IMR-90 (cell line): ENCODE measurements around the gene TSPAN16. TPM values are rescaled to one million over a fixed set of nuclear protein-coding genes. Genes with fewer than 3 reads are reported as not detected.
"Not testable (repeated sequence)": the region's sequence is repeated elsewhere in the genome, so short reads cannot be mapped to it uniquely, and the experiment has no call there.

Source experiments
- ATAC-seq: fragments of 200-7000 bp; cut with Tn5 transposase; 2 replicates; pipeline ENCODE4 v1.9.1; 2020; ENCODE audit warnings: low read depth, mild to moderate bottlenecking, moderate library complexity
- BruUV-seq: library from RNA; stranded (reverse); fragments of 400-500 nt; replicated peaks from 2 replicates; lab custom pipeline; 2021; lab: Mats Ljungman, UMichigan
- CTCF ChIA-PET: fragments of 300-600 bp; formaldehyde crosslinking; extraction: SDS; loops from one replicate; lab custom pipeline; 2021; ENCODE audit warnings: antibody characterized with exemption; lab: Yijun Ruan, JAX
- POLR2A ChIA-PET: fragments of 300-600 bp; sonication (Branson Sonifier 250); formaldehyde crosslinking; loops from one replicate; lab custom pipeline; 2022; ENCODE audit warnings: antibody characterized with exemption; ENCODE audit not compliant: unreplicated experiment; lab: Charles Lee
- DNase-seq: peaks from one replicate; pipeline ENCODE4 v3.0.0; 2013
- H2AFZ ChIP-seq: replicated peaks from 2 replicates; pipeline ENCODE3; 2013; ENCODE audit warnings: low read length, mild to moderate bottlenecking; ENCODE audit not compliant: poor library complexity
- H2AK5ac ChIP-seq: 2 replicates; pipeline ENCODE4 v1.6.1; 2013; ENCODE audit warnings: low read depth, low read length, inconsistent platforms
- H2AK9ac ChIP-seq: replicated peaks from 2 replicates; pipeline ENCODE3; 2013; ENCODE audit warnings: mild to moderate bottlenecking, low read depth, low read length, moderate library complexity; ENCODE audit not compliant: poor library complexity
- H2BK120ac ChIP-seq: 2 replicates; pipeline ENCODE4 v1.6.1; 2013; ENCODE audit warnings: low read depth, low read length, inconsistent platforms
- H2BK15ac ChIP-seq: 3 replicates; pipeline ENCODE4 v1.6.1; 2013; ENCODE audit warnings: low read depth, low read length, inconsistent platforms
- H2BK20ac ChIP-seq: 2 replicates; pipeline ENCODE4 v1.6.1; 2013; ENCODE audit warnings: low read depth, mild to moderate bottlenecking, inconsistent platforms, low read length, moderate library complexity
- H2BK5ac ChIP-seq: 2 replicates; pipeline ENCODE4 v1.6.1; 2013; ENCODE audit warnings: mild to moderate bottlenecking, low read depth, low read length, inconsistent platforms; ENCODE audit not compliant: poor library complexity, severe bottlenecking
- H3K14ac ChIP-seq: replicated peaks from 2 replicates; pipeline ENCODE4 v1.6.1; 2013; ENCODE audit warnings: low read depth, low read length, inconsistent platforms
- H3K18ac ChIP-seq: 2 replicates; pipeline ENCODE4 v1.6.1; 2013; ENCODE audit warnings: low read depth, low read length, control low read depth
- H3K23ac ChIP-seq: 2 replicates; pipeline ENCODE4 v1.6.1; 2013; ENCODE audit warnings: low read depth, low read length, inconsistent platforms
- H3K27ac ChIP-seq: 2 replicates; pipeline ENCODE4 v1.5.1; 2013; ENCODE audit warnings: mild to moderate bottlenecking, control low read depth, low read length; ENCODE audit not compliant: insufficient read depth
- H3K27me3 ChIP-seq: 2 replicates; pipeline ENCODE4 v1.6.1; 2013; ENCODE audit warnings: low read length; ENCODE audit not compliant: control insufficient read depth, insufficient read depth
- H3K36me3 ChIP-seq: 2 replicates; pipeline ENCODE4 v1.6.1; 2013; ENCODE audit warnings: low read length, mixed read lengths; ENCODE audit not compliant: control insufficient read depth, insufficient read depth
- H3K4ac ChIP-seq: 2 replicates; pipeline ENCODE4 v1.6.1; 2013; ENCODE audit warnings: low read depth, low read length, inconsistent platforms
- H3K4me1 ChIP-seq: 2 replicates; pipeline ENCODE4 v1.6.1; 2013; ENCODE audit warnings: low read length, mixed read lengths; ENCODE audit not compliant: control insufficient read depth, insufficient read depth
- H3K4me2 ChIP-seq: 2 replicates; pipeline ENCODE4 v1.6.1; 2013; ENCODE audit warnings: low read depth, mild to moderate bottlenecking, control low read depth, low read length, moderate library complexity
- H3K4me3 ChIP-seq: 2 replicates; pipeline ENCODE4 v1.5.1; 2013; ENCODE audit warnings: low read depth, mild to moderate bottlenecking, control low read depth, low read length, moderate library complexity; ENCODE audit not compliant: insufficient read depth
- H3K56ac ChIP-seq: 2 replicates; pipeline ENCODE4 v1.6.1; 2013; ENCODE audit warnings: low read length, inconsistent platforms; ENCODE audit not compliant: insufficient read depth; ENCODE audit errors: extremely low read depth
- H3K79me1 ChIP-seq, 2 experiments: 2 replicates each; pipeline ENCODE4 v1.6.1; 2013; ENCODE audit warnings: low read length in 2 of 2, inconsistent platforms in 1 of 2, low read depth in 1 of 2
- H3K9ac ChIP-seq: 2 replicates; pipeline ENCODE4 v1.6.1; 2013; ENCODE audit warnings: low read depth, low read length, control low read depth
- H3K9me1 ChIP-seq: 2 replicates; pipeline ENCODE4 v1.6.1; 2013; ENCODE audit warnings: low read length, inconsistent platforms; ENCODE audit not compliant: insufficient read depth
- H3K9me3 ChIP-seq: 2 replicates; pipeline ENCODE4 v1.6.1; 2013; ENCODE audit warnings: low read length; ENCODE audit not compliant: control insufficient read depth, insufficient read depth
- H4K20me1 ChIP-seq: 2 replicates; pipeline ENCODE4 v1.6.1; 2013; ENCODE audit warnings: low read length, inconsistent platforms; ENCODE audit not compliant: insufficient read depth
- H4K5ac ChIP-seq: 2 replicates; pipeline ENCODE4 v1.6.1; 2013; ENCODE audit warnings: mild to moderate bottlenecking, low read depth, low read length, control low read depth
- H4K8ac ChIP-seq, 2 experiments: 2 replicates each; pipeline ENCODE4 v1.6.1; 2013; ENCODE audit warnings: low read depth in 2 of 2, low read length in 2 of 2, control low read depth in 1 of 2, inconsistent platforms in 1 of 2
- H4K91ac ChIP-seq: 2 replicates; pipeline ENCODE4 v1.6.1; 2013; ENCODE audit warnings: low read depth, low read length, inconsistent platforms; ENCODE audit not compliant: insufficient read depth
- WGBS, 2 experiments: methylation state at CpG; one replicate each; pipeline versions ENCODE4 v1.1.5 to v1.1.7; 2013; ENCODE audit warnings: missing lambda C conversion rate in 2 of 2; ENCODE audit not compliant: insufficient read length in 1 of 2; ENCODE audit errors: extremely low coverage in 2 of 2; 5-methylcytosine and 5-hydroxymethylcytosine counted together
- dilution Hi-C: fragments of 300-500 bp; cut with HindIII; formaldehyde crosslinking; loops from one replicate; pipeline ENCODE4 v1.14.3; 2018; ENCODE audit warnings: low sequenced_read_pairs; ENCODE audit not compliant: unreplicated experiment
- in situ Hi-C: fragments of 300-500 bp; cut with MboI; formaldehyde crosslinking; loops from 3 replicates; pipeline ENCODE4 v1.14.3; 2019; ENCODE audit warnings: low sequenced_read_pairs, inconsistent platforms, mixed read lengths
- intact Hi-C: fragments of 100-400 bp; cut with micrococcal nuclease; formaldehyde crosslinking; loops from 2 replicates; pipeline ENCODE4 v1.10.0; 2022
- polyA plus RNA-seq, 3 experiments: library from polyadenylated mRNA; depleted of rRNA; stranded (reverse); fragments of >200 nt; gene quantifications; 2 replicates each; pipeline ENCODE4 v1.2.3, GENCODE V29; 2012; ENCODE audit warnings: low replicate concordance in 1 of 3
- total RNA-seq: library from RNA; depleted of rRNA; stranded (reverse); fragments of >200 nt; gene quantifications from 2 replicates; pipeline ENCODE4 v1.2.3, GENCODE V29; 2012

The TSPAN16 gene
- total and polyA plus RNA-seq, 2 of the 4 experiments (the other 2 are of a cell fraction): not detected

DNA sequence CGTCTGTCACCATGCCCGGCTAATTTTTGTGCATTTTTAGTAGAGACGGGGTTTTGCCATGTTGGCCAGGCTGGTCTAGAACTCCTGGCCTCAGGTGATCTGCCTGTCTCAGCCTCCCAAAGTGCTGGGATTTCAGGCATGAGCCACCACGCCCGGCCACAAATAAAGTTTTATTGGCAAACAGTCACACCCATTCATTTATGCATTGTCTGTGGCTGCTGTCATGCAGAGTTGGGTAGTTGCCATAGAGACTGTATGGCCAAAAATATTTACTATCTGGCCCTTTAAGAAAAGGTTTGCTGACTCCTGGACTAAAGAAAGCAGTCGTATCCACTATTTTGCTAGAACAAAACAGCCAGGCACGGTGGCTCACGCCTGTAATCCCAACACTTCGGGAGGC lies 37.9 kb downstream of the TSPAN16 start:
- H3K4ac ChIP-seq, POLR2A ChIA-PET, H3K79me1 ChIP-seq: not testable (repeated sequence)

More for the DNA sequence above, 37.9 kb downstream of the TSPAN16 start:
- in situ Hi-C loops, BruUV-seq, H3K56ac ChIP-seq, H4K5ac ChIP-seq, H3K9me1 ChIP-seq, H2BK15ac ChIP-seq, dilution Hi-C loops, DNase-seq, H4K8ac ChIP-seq, H3K27me3 ChIP-seq, H2AK5ac ChIP-seq, H2BK120ac ChIP-seq, H3K9ac ChIP-seq, H2AK9ac ChIP-seq, H4K20me1 ChIP-seq, H2AFZ ChIP-seq, H3K18ac ChIP-seq, H2BK20ac ChIP-seq, H3K23ac ChIP-seq, H3K4me1 ChIP-seq, H3K9me3 ChIP-seq, H4K91ac ChIP-seq, H3K4me3 ChIP-seq, H3K14ac ChIP-seq, ATAC-seq, H3K4me2 ChIP-seq, intact Hi-C loops, H3K27ac ChIP-seq, CTCF ChIA-PET, H2BK5ac ChIP-seq: not testable (repeated sequence)
- peaks cover 23% of the 10 kb centered on the region for H3K36me3 ChIP-seq
- WGBS, 2 experiments: 96% methylated on average over 4 of the region's 9 CpGs; no CpG with 5 or more reads in 1 of the 2 experiments
